MM.1S (cell line): ENCODE results near the gene G2E3.

Experiments used
- DNase-seq: peaks from one replicate; pipeline ENCODE4 v3.0.0-alpha.2; 2015
- H2AFZ ChIP-seq: fragments of 300-600 bp; sonication (generic); 2 replicates; pipeline ENCODE4 v1.6.0; 2016; ENCODE audit warnings: antibody characterized with exemption, low read length
- H3F3A ChIP-seq: fragments of 300-600 bp; sonication (generic); 2 replicates; pipeline ENCODE4 v1.6.1; 2016; ENCODE audit warnings: mild to moderate bottlenecking, antibody characterized with exemption, low read length, moderate library complexity, mixed read lengths; ENCODE audit not compliant: insufficient read depth
- H3K27ac ChIP-seq: fragments of 300-600 bp; sonication (generic); 2 replicates; pipeline ENCODE4 v1.5.1; 2016; ENCODE audit warnings: mild to moderate bottlenecking, low read length
- H3K27me3 ChIP-seq: fragments of 300-600 bp; sonication (generic); replicated peaks from 2 replicates; pipeline ENCODE4 v1.6.0; 2016; ENCODE audit warnings: low read length; ENCODE audit not compliant: insufficient read depth
- H3K36me3 ChIP-seq: fragments of 300-600 bp; sonication (generic); replicated peaks from 2 replicates; pipeline ENCODE4 v1.6.1; 2016; ENCODE audit warnings: mild to moderate bottlenecking, low read length, mixed read lengths; ENCODE audit not compliant: insufficient read depth
- H3K4me1 ChIP-seq: fragments of 300-600 bp; sonication (generic); 2 replicates; pipeline ENCODE4 v1.6.1; 2016; ENCODE audit warnings: low read length, mixed read lengths
- H3K4me2 ChIP-seq: fragments of 300-600 bp; sonication (generic); 2 replicates; pipeline ENCODE4 v1.6.0; 2016; ENCODE audit warnings: low read depth, low read length
- H3K4me3 ChIP-seq: fragments of 300-600 bp; sonication (generic); 2 replicates; pipeline ENCODE4 v1.5.1; 2016; ENCODE audit warnings: low read length, mixed read lengths
- H3K79me2 ChIP-seq: fragments of 300-600 bp; sonication (generic); 2 replicates; pipeline ENCODE4 v1.6.1; 2016; ENCODE audit warnings: mixed run types, low read length, mixed read lengths
- H3K9ac ChIP-seq: fragments of 300-600 bp; sonication (generic); 2 replicates; pipeline ENCODE4 v1.6.1; 2016; ENCODE audit warnings: low read length, mixed read lengths
- H3K9me2 ChIP-seq: fragments of 300-600 bp; sonication (generic); replicated peaks from 2 replicates; pipeline ENCODE4 v1.6.1; 2016; ENCODE audit warnings: mild to moderate bottlenecking, low read length, mixed read lengths; ENCODE audit not compliant: insufficient read depth
- H3K9me3 ChIP-seq: fragments of 300-600 bp; sonication (generic); replicated peaks from 2 replicates; pipeline ENCODE4 v1.6.1; 2016; ENCODE audit warnings: mild to moderate bottlenecking, low read length, mixed read lengths; ENCODE audit not compliant: insufficient read depth
- H4K20me1 ChIP-seq: fragments of 300-600 bp; sonication (generic); 2 replicates; pipeline ENCODE4 v1.6.1; 2016; ENCODE audit warnings: mild to moderate bottlenecking, low read length, moderate library complexity, mixed read lengths; ENCODE audit not compliant: insufficient read depth
- EZH2 ChIP-seq: fragments of 300-600 bp; sonication (generic); optimal IDR thresholded peaks from 2 replicates; pipeline ENCODE3; 2017; ENCODE audit warnings: low read depth, mild to moderate bottlenecking, antibody characterized with exemption, low read length, mixed read lengths
- EZH2phosphoT487 ChIP-seq: fragments of 300-600 bp; sonication (generic); IDR thresholded peaks from 2 replicates; pipeline ENCODE4 v1.6.1; 2018; ENCODE audit warnings: antibody characterized with exemption, low read length
- TF ChIP-seq, protein P1 (sequence below): fragments of 300-600 bp; sonication (generic); IDR thresholded peaks from 2 replicates; pipeline ENCODE4 v1.5.1; 2016; ENCODE audit warnings: antibody characterized with exemption, low read length, mixed read lengths

The G2E3 gene

DNA sequence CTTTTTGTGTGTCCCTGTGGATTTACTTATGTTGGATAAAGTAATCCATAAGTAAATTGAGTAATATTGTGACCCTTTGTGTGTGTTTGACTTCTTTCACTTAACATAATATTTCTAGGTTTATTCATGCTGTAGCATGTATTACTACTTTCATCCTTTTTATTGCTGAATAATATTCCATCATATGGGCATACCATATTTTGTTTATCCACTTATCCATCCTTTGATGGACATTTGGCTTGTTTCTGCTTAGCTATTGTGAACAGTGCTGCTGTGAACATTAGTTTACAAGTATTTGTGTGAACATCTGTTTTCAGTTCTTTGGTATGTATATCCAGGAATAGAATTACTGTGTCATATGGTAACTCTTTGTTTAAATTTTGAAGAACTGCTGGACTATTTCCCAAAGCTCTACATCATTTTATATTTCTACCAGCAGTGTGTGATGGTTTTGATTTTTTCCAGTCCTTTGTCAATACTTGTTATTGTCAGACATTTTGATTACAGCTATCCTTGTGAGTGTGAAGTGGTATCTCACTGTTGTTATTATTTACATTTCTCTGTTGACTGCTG is 25.2 kb downstream of the G2E3 start:
- no peaks in the 10 kb centered on the region for H3K9me3 ChIP-seq
- no peaks in the 10 kb centered on the region for H3K36me3 ChIP-seq
- no peaks in the 10 kb centered on the region for H3K4me1 ChIP-seq
- no peak overlapping the region for H3K27ac ChIP-seq
- TF ChIP-seq EZH2, result no peak
- no peak for TF ChIP-seq EZH2phosphoT487
- TF ChIP-seq, protein P1, sequence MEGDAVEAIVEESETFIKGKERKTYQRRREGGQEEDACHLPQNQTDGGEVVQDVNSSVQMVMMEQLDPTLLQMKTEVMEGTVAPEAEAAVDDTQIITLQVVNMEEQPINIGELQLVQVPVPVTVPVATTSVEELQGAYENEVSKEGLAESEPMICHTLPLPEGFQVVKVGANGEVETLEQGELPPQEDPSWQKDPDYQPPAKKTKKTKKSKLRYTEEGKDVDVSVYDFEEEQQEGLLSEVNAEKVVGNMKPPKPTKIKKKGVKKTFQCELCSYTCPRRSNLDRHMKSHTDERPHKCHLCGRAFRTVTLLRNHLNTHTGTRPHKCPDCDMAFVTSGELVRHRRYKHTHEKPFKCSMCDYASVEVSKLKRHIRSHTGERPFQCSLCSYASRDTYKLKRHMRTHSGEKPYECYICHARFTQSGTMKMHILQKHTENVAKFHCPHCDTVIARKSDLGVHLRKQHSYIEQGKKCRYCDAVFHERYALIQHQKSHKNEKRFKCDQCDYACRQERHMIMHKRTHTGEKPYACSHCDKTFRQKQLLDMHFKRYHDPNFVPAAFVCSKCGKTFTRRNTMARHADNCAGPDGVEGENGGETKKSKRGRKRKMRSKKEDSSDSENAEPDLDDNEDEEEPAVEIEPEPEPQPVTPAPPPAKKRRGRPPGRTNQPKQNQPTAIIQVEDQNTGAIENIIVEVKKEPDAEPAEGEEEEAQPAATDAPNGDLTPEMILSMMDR, result no peak
- H2AFZ ChIP-seq, result no peak overlapping the region
- no peaks in the 10 kb centered on the region for H3F3A ChIP-seq
- H3K79me2 ChIP-seq, result peaks cover 58% of the 10 kb centered on the region
- H4K20me1 ChIP-seq, result no peaks in the 10 kb centered on the region
- no peak for DNase-seq
- no peak overlapping the region for H3K4me2 ChIP-seq
- no peak overlapping the region for H3K9ac ChIP-seq
- no peaks in the 10 kb centered on the region for H3K27me3 ChIP-seq
- H3K4me3 ChIP-seq, result no peak overlapping the region
- no peaks in the 10 kb centered on the region for H3K9me2 ChIP-seq

DNA sequence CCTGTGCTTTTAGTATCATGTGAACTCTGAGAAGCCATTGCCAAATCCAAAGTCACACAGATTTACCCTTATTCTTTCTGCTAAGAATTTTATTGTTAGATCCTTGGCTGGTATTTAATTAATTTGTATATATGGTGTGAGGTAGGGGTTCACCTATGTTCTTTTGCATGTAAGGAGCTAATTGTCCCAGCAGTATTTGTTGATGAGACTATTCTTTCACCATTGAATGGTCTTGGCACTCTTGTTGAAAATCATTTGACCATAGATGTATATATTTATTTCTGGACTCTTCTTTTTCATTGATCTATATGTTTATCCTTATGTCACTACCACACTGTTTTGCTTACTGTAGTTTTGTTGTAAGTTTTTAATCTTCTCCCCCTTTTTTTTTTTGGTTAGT is 26.2 kb downstream of the G2E3 start:
- TF ChIP-seq EZH2phosphoT487, result no peak
- TF ChIP-seq, protein P1, result no peak
- no peak for TF ChIP-seq EZH2
- H3K27me3 ChIP-seq, result no peaks in the 10 kb centered on the region
- no peak overlapping the region for H3K4me3 ChIP-seq
- no peaks in the 10 kb centered on the region for H3K9me3 ChIP-seq
- no peaks in the 10 kb centered on the region for H3F3A ChIP-seq
- no peak overlapping the region for H3K9ac ChIP-seq
- no peak overlapping the region for H3K27ac ChIP-seq
- DNase-seq, result no peak
- no peak overlapping the region for H3K4me2 ChIP-seq
- H4K20me1 ChIP-seq, result no peaks in the 10 kb centered on the region
- no peak overlapping the region for H2AFZ ChIP-seq
- H3K36me3 ChIP-seq, result no peaks in the 10 kb centered on the region
- H3K9me2 ChIP-seq, result no peaks in the 10 kb centered on the region
- peaks cover 48% of the 10 kb centered on the region for H3K79me2 ChIP-seq
- no peaks in the 10 kb centered on the region for H3K4me1 ChIP-seq

DNA sequence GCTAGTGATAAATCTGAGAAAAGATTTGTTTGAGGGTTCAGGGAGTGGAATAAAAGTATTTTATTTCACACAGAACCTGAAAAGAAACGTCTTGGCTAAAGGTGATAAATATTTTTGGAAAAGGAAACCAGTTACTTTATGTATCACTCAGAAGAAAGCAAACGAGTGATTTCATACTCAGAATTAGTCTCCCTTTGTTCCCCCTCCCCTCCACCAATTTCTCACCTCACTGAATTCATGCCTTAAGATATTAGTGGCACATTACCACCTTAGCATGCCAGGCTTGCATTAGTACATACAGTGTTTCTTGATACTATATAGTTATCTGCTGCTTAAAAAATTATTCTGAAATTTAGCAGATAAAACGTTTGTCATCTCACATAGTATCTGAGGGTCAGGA is 28.2 kb downstream of the G2E3 start:
- H3K79me2 ChIP-seq, result peaks cover 35% of the 10 kb centered on the region
- no peak overlapping the region for H3K9ac ChIP-seq
- no peak for TF ChIP-seq EZH2phosphoT487
- no peaks in the 10 kb centered on the region for H3F3A ChIP-seq
- no peak overlapping the region for H3K4me3 ChIP-seq
- H3K9me2 ChIP-seq, result no peaks in the 10 kb centered on the region
- H3K4me2 ChIP-seq, result no peak overlapping the region
- H3K27ac ChIP-seq, result no peak overlapping the region
- H4K20me1 ChIP-seq, result no peaks in the 10 kb centered on the region
- no peaks in the 10 kb centered on the region for H3K36me3 ChIP-seq
- H3K9me3 ChIP-seq, result no peaks in the 10 kb centered on the region
- no peak overlapping the region for H2AFZ ChIP-seq
- DNase-seq, result no peak
- H3K27me3 ChIP-seq, result no peaks in the 10 kb centered on the region
- H3K4me1 ChIP-seq, result no peaks in the 10 kb centered on the region

DNA sequence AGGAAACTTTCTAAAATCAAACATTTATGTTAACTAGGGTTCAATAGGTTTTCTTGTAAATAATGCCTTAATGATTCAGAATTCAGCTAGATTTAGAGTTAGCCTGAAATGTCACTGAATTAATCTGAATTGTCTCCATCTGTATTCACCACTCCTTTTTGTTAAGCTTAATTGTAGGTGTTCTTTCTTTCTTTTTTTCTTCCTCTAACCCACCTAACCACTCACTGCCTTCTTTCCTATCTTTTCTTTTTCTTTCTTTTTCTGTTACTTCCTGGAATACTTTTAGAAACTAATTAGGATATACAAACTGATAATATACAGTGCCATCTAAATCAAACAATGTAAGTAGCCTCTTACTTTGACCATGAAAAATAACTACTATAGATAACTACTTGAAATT is 29.9 kb downstream of the G2E3 start:
- Histone ChIP-seq H3K9me3 (no peaks in the 10 kb centered on the region), H3K27me3 (no peaks in the 10 kb centered on the region), H4K20me1 (no peaks in the 10 kb centered on the region), H3K4me1 (no peaks in the 10 kb centered on the region), H3K79me2 (peaks cover 18% of the 10 kb centered on the region), H2AFZ (no peak overlapping the region), H3K9ac (no peak overlapping the region), H3K4me3 (no peak overlapping the region), H3K9me2 (no peaks in the 10 kb centered on the region), H3K27ac (no peak overlapping the region), H3K4me2 (no peak overlapping the region), H3K36me3 (no peaks in the 10 kb centered on the region), H3F3A (no peaks in the 10 kb centered on the region)
- no peak for DNase-seq
- TF ChIP-seq EZH2phosphoT487, result no peak
- no peak for TF ChIP-seq EZH2
- TF ChIP-seq, protein P1, result no peak
